Limb (tissue), 2 donors: ENCODE results near the gene ITGA8.
A peak's percentile ranks its signal among the peaks of the same experiment; 100 is the strongest.
"Not testable (repeated sequence)": the region's sequence is repeated elsewhere in the genome, so short reads cannot be mapped to it uniquely, and the experiment has no call there.

Source experiments
- DNase-seq, 2 donors: peaks; one replicate each; pipeline ENCODE4 v3.0.0-alpha.2; 2016; ENCODE audit errors: extremely low spot score in 2 of 2

The ITGA8 gene

GRCh38 chr10:15558136-15558535 lies 161.6 kb downstream of the ITGA8 start:
- no peak for DNase-seq

DNA sequence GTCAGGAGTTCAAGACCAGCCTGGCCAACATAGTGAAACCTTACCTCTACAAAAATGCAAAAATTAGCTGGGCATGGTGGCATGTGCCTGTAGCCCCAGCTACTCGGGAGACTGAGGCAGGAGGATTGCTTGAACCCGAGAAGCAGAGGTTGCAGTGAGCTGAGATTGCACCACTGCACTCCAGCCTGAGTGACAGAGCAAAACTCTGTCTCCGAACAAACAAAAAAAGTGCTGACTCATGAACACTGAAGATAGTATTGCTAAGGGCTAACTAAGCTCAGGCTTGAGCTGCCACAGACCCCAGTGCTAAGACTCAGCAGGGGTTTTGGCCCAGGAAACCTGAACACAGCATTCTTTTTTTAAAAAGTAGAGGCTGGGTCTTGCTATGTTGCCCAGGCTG lies 162.6 kb downstream of the ITGA8 start:
- not testable (repeated sequence) for DNase-seq

- no peak for DNase-seq
Measured at GRCh38 chr10:15550950-15551349, 168.8 kb downstream of the ITGA8 start.

DNA sequence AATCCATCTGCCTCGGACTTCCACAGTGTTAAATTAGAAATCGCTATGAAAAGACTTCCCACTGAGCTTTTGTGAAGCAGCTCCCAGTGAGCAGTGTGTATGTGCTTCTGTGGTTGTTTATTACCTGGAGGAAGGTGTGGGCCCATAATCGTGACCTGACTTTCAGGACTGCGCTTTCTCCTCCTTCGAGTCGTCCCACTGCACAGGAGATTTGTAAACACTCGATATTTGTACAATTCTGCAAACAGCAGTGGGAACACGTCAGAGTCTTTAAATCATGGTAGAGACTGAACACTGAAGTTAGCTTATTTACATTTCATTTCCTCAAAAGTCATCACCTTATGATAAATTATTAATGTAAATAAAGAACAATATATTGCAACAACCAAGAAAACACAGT lies 171.4 kb downstream of the ITGA8 start:
- DNase-seq, result no peak

DNA sequence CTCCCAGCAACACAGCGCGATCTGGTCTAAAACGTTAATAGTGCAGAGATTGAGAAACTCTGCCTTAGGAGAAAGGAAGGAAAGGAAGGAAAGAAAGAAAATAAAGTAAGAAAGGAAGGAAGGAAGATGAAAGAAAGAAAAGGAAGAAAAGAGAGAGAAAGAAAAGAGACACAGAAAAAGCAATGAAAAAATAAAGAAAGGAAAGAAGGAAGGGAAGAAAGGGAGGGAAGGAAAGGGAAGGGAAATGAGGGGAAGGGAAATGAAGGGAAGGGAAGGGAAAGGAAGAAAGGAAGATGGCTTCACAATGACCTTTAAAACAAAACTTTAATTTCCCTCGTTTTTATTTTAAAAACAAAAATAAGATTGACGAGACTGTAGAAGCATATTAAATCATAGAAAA lies 173.1 kb downstream of the ITGA8 start:
- no peak for DNase-seq

GRCh38 chr10:15545884-15546283 lies 173.8 kb downstream of the ITGA8 start:
- DNase-seq, result no peak

DNA sequence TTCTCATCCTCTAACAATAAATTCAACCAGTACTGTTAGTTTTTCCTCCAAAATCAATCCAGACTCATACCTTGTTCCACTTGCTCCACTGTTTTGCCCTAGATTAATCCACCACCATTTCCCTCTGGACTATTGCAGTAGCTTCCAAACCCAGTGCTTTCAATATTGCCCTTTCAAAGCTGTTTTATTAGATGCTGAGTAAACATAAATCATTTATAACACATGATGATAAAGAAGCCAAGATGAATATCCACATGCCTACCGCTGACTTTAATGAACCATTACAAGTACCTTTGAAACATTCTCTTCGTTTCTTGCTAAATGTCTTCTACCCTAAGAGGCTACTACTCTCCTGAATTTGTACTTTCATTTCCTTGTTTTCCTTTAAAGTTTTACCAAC lies 174.5 kb downstream of the ITGA8 start:
- DNase-seq, result no peak

DNA sequence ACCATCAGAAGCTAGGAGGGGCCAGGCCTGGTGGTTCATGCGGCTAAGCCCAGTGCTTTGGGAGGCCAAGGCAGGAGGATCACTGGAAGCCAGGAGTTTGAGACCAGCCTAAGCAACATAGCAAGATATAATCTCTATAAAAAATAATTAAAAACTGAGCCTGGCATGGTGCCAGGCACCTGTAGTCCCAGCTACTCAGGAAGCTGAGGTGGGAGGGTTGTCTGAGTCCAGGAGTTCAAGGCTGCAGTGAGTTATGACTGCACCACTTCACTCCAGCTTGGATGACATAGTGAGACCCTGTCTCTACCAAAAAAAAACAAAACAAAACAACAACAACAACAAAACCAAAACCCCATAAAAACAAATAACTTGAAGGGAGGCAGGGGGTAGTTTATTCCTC lies 175.7 kb downstream of the ITGA8 start:
- no peak for DNase-seq

GRCh38 chr10:15542817-15543216 lies 176.9 kb downstream of the ITGA8 start:
- no peak for DNase-seq

DNA sequence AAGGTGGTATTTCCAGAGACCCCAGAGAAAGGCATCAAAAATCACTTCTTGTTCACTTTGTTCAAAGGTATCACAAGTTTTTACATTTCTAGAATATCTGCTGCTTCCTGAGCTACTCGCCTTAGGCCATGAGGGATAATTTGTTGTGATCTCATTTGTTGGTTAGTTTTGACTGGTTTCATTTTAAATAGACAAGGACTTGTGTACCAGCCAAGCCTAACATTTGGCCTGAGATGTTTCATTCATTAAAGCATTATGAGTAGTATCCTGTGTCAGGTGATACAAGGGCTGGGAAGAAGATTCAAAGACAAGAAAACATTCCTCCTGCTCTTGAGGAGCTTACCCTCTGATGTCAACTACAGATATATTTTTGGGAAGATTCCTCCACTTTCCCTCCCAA lies 178.3 kb downstream of the ITGA8 start:
- DNase-seq, result no peak

- no peak for DNase-seq
Measured at GRCh38 chr10:15540727-15541126, 179.0 kb downstream of the ITGA8 start.

GRCh38 chr10:15539262-15539661 lies 180.5 kb downstream of the ITGA8 start:
- no peak for DNase-seq

GRCh38 chr10:15534928-15535538 lies 184.7 kb downstream of the ITGA8 start:
- DNase-seq, result not testable (repeated sequence)

- DNase-seq, result no peak
Measured at GRCh38 chr10:15531927-15532722, 187.6 kb downstream of the ITGA8 start.

DNA sequence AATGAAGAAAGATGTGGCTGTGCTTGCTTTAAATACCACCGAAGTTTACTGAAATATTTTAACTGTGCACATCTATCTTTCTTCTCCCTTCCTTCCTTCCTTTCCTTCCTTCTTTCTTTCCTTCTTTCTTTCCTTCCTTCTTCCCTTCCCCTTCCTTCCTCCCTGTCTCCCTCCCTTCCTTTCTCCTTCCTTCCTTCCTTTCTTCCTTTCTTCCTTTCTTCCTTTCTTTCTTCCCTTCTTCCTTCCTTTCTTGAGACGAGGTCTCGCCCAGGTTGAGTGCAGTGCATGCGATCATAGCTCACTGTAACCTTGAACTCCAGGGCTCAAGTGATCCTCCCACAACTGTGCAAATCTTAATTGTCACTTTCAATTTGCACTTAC lies 190.9 kb downstream of the ITGA8 start:
- no peak for DNase-seq

- DNase-seq, result no peak
Measured at GRCh38 chr10:15526754-15527153, 193.0 kb downstream of the ITGA8 start.

DNA sequence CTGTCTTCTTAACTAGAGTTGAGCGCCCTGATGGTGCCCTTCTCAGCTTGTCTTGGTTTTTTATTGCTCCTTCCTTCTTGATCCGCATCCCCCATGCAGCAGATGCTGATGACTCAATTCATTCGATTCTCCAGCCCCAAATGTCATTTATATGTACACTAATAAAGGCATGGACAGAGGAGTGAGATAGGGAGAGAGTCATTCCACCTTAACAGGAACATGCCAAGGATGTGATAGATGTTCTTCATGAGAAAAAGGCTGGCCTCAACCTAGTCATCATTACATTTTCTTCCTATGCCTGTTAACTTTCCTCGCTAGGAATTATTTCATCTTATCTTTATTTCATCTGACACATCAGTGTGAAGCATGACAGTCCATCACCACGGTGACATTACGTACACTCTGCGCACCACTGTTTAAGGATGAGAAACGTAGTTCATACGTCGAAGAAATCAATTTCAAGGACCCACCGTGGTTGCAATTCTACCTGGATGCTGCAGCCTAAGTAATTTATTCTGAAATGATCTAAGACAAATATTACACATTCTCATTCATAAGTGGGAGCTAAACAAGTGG lies 198.3 kb downstream of the ITGA8 start:
- no peak for DNase-seq

GRCh38 chr10:15518250-15518649 lies 201.5 kb downstream of the ITGA8 start:
- no peak for DNase-seq

GRCh38 chr10:15516256-15517085 lies 203.3 kb downstream of the ITGA8 start:
- no peak for DNase-seq

DNA sequence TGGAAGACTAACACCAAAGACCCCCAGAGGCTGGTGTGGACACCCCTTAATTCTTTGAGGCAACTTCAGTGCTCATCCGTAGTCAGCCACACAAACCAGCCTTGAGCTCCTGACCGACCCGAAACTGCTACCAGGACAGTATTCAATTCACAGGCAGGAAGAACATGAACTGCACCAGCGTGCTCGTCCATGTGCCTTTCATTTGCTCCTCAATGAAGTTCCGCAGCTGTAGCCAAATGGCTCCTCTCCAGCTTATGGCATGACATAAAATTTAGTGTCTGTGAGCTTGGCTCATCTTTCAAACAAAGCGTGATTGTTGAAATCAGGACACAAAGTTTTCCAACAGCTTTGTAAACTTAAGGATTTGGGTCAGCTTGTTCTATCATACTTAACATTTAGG lies 204.5 kb downstream of the ITGA8 start:
- DNase-seq, result peak; percentile 42 to 57

- DNase-seq, result no peak
Measured at GRCh38 chr10:15510963-15511362, 208.8 kb downstream of the ITGA8 start.

- DNase-seq, result no peak
Measured at GRCh38 chr10:15505329-15505728, 214.4 kb downstream of the ITGA8 start.
